Activated CD4-positive, alpha-beta T cell treated with anti-CD3 and anti-CD28 coated beads, Interleukin-2, Interleukin-6, amounts not matched to agents 100 ng/mL and 50 ng/mL, durations not matched to agents 16 hours and 8 hours (primary cell): ENCODE results near the gene KDM3B.
"Not testable (repeated sequence)": the region's sequence is repeated elsewhere in the genome, so short reads cannot be mapped to it uniquely, and the experiment has no call there.

Experiments used
- DNase-seq: peaks from one replicate; pipeline ENCODE4 v3.0.0-alpha.2; 2020

Gene KDM3B

DNA sequence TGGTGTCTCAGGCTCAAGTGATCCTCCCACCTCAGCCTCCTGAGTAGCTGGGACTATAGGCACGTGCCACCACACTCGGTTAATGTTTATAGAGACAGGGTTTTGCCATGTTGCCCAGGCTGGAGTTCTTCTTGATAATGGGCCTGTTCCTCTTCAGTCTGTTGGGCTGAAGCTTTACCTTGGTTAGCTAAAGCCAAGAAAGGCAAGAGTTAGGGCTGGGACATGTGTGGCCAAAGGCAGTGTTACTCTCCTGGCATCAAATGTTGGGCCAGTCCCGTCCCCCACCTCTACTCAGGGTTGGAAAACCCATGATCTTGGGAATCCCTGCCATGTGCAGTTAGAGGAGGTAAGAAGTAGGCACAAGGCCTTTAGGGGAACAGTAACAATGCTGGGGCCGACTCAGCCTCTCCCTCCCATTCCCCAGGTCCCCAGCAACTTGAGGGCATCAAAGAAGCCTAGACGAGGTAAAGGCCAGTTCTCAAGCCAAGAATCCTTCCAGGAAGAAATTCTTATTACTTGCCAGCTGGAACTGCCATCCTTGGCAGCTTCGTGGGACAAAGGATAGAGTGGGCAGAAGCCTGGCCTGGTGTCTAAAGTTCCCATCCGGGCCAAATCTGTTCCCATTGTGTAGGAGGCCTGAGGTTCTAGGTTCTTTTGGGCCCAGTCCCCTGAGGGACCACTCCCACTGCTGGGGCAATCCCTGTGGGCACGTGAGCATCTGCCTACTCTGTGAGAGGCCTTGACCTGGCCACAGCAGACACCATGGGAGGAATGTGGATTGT, 117.2 kb downstream of the KDM3B start:
- DNase-seq = no peak

DNA sequence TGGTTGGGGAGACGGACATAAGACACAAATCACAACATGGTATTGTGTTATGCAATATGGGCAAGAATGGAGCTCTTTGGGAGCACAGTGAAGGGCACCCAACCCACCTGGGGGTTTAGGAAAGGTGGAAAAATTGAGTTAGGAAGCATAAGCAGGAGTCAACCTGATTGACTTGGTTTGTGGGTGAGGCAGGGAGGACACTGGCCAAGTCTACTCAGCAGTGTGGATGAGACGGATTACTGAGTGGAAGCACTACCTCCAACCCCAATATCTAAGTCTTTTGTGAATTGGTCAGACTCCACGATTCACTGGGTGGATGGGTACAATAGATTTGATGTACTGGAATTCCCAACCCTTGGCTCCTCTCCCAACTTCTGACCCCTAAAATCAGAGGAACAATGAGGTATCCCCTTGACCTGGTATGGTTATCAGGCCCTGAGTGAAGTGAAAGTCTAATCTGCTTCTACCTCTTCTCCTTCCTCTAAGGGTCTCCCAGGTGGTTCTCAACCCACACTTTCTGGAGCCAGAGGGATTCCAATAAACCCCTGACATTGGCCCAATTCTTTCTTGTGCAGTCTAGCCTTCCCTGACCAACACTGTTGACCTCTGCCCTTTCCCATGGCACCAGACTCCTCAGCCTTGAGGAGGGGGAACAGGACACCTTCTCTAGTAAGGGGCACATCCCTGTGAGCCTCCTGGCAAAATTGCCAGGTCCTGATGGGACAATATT, 118.0 kb downstream of the KDM3B start:
- DNase-seq = no peak

DNA sequence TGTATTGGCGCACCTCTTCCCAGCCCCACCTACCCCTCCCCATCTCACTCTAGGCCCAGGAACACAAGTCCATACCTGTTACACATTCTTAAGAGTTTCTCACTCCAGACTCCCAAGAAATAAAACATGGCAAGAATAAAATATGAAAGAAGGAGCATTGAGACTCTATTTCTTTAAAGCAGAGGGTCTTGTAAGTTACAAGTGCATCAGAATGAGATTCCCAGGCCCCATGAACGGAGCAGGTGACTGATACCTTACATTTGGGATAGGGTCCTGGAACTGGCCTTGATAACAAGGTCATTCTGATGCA, 118.5 kb downstream of the KDM3B start:
- no peak for DNase-seq

DNA sequence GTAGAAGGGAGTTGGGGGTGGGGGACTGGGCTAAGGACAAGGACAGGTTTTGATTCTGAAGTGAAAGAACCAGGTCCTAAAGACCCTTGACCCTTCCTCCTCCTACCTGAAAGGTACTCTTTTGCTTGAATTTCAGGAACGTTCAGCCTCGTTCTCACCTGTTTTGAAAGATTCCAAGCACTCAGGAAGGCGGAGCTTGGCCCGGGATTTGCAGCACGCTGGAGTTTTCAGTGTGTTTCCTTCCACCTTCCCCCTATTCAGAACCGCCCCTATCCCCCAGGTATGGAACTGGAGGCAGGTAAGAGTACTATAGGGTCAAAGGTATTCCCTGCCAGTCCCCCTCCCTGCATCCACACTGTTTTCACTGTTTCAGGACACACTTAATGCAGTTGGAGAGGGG, 119.9 kb downstream of the KDM3B start:
- DNase-seq = no peak

- not testable (repeated sequence) for DNase-seq
Measured at GRCh38 chr5:138473151-138473550, 120.7 kb downstream of the KDM3B start.

- DNase-seq = no peak
Measured at GRCh38 chr5:138476918-138477317, 124.4 kb downstream of the KDM3B start.

DNA sequence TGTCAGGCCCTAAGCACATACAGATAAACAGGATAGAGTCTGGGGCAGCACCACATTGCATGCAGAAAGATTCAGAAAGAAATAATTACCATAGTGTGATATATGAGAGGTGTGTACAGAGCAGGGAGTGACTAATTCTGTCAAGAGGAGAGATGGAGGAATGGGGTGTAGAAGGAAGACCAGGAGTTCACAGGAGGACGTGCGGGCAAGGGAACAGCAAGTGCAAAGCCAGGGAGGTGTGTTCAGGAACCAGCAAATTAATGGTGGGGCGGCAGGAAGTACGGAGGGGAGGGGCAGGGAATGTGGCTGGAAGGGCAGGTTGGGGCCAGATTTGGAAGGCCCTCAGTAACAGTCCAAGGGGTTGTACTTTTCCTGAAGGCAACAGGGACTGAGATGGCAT, 130.2 kb downstream of the KDM3B start:
- no peak for DNase-seq
